ENCODE measurements around the gene PTPRN2.
"Not testable (repeated sequence)": the region's sequence is repeated elsewhere in the genome, so short reads cannot be mapped to it uniquely, and the experiment has no call there.

Gene PTPRN2

GRCh38 chr7:157928808-157929425 lies 658.7 kb downstream of the PTPRN2 start:
- no peak for DNase-seq

GRCh38 chr7:157928171-157928794 lies 659.3 kb downstream of the PTPRN2 start:
- no peak for DNase-seq

GRCh38 chr7:157927313-157927925 lies 660.2 kb downstream of the PTPRN2 start:
- DNase-seq = no peak

- DNase-seq = no peak
These were observed 661.0 kb downstream of the PTPRN2 start for GRCh38 chr7:157926521-157927150.

- no peak for DNase-seq
These were observed 661.5 kb downstream of the PTPRN2 start for GRCh38 chr7:157926107-157926506.

- no peak for DNase-seq
These were observed 662.2 kb downstream of the PTPRN2 start for GRCh38 chr7:157925383-157925875.

- DNase-seq = no peak
These were observed 663.6 kb downstream of the PTPRN2 start for GRCh38 chr7:157923903-157924630.

GRCh38 chr7:157922576-157922975 lies 665.0 kb downstream of the PTPRN2 start:
- no peak for DNase-seq

- no peak for DNase-seq
These were observed 669.1 kb downstream of the PTPRN2 start for GRCh38 chr7:157918326-157919080.

GRCh38 chr7:157916946-157917640 lies 670.5 kb downstream of the PTPRN2 start:
- no peak for DNase-seq

- no peak for DNase-seq
These were observed 677.2 kb downstream of the PTPRN2 start for GRCh38 chr7:157910446-157910845.

- not testable (repeated sequence) for DNase-seq
These were observed 677.6 kb downstream of the PTPRN2 start for GRCh38 chr7:157910045-157910444.

GRCh38 chr7:157909370-157909769 lies 678.3 kb downstream of the PTPRN2 start:
- no peak for DNase-seq

GRCh38 chr7:157908006-157908782 lies 679.4 kb downstream of the PTPRN2 start:
- no peak for DNase-seq

- DNase-seq = no peak
These were observed 680.5 kb downstream of the PTPRN2 start for GRCh38 chr7:157907091-157907490.

GRCh38 chr7:157906583-157906982 lies 681.0 kb downstream of the PTPRN2 start:
- DNase-seq = no peak

- DNase-seq = no peak
These were observed 681.8 kb downstream of the PTPRN2 start for GRCh38 chr7:157905651-157906461.

- no peak for DNase-seq
These were observed 682.6 kb downstream of the PTPRN2 start for GRCh38 chr7:157904866-157905570.

GRCh38 chr7:157904211-157904865 lies 683.3 kb downstream of the PTPRN2 start:
- DNase-seq = no peak
